Measurements from ENCODE around the gene P2RX3. TPM values are rescaled to one million over a fixed set of nuclear protein-coding genes. Genes with fewer than 3 reads are reported as not detected.
"Not testable (repeated sequence)": the region's sequence is repeated elsewhere in the genome, so short reads cannot be mapped to it uniquely, and the experiment has no call there.

Gene P2RX3
- total RNA-seq, 2 donors from 2014 or later: not detected

DNA sequence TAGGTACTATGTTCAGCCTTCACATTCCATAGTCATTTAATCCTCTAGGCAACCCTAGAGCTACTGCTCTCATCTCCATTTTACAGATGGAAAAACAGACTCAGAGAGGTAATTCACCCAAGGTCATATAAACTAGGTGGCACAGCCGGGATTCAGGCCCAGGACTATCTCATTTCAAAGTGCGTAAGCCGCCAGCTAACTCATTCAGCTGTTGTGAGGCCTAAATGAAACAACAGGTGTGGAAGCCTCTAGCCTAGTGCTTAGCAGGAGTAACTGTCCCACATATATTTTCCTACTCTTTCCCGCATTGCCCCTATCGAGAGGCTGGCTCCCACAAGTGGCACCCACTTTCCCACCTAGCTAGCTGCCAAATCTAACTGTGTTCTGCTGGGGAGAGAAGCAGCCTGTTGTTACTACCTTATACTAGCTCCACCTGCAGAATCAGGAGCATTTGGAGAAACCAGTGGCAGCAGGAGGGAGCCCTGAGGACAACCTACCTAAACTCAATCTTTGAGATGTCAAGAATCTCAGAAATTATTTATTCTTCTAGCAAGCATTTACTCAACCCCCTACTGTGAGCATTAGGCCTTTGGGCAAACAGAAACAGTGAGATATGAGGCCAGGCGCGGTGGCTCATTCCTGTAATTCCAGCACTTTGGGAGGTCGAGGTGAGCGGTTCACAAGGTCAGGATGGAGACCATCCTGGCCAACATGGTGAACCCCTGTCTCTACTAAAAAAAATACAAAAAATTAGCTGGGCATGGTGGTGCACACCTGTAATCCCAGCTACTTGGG is 21.9 kb downstream of the P2RX3 start:
- intact Hi-C loops (cut with DNase I): no loop called here
- DNase-seq (ENCODE audit: low spot score): peak; percentile 30

DNA sequence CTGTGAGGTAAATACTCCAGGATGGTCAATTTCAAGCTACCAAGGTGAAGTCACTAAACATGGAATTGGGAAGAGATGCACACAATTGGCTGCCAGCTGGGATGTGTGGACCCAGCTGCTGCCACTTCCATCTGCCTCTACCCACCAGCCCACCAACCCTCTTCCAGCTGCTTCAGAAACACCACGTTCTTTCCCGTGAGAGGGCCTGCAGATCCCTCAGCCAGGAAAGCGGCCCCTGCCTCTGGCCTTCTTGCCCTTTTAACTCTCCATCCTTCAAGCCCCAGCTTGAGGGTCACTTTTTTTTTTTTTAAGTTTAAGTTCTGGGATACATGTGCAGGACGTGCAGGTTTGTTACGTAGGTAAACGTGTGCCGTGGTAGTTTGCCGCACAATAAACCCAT is 22.8 kb downstream of the P2RX3 start:
- intact Hi-C loops (cut with DNase I): no loop called here
- peak; percentile 61 for DNase-seq (ENCODE audit: low spot score)

DNA sequence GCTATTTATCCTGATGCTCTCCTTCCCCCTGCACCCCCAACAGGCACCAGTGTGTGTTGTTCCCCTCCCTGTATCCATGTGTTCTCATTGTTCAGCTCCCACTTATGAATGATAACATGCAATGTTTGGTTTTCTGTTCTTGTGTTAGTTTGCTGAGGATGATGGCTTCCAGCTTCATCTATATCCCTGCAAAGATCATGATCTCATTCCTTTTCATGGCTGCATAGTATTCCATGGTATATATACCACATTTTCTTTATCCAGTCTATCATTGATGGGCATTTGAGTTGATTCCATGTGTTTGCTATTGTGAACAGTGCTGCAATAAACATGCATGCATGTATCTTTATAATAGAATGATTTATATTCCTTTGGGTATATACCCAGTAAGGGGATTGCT is 23.3 kb downstream of the P2RX3 start:
- intact Hi-C loops (cut with DNase I); DNase-seq (ENCODE audit: low spot score): not testable (repeated sequence)

DNA sequence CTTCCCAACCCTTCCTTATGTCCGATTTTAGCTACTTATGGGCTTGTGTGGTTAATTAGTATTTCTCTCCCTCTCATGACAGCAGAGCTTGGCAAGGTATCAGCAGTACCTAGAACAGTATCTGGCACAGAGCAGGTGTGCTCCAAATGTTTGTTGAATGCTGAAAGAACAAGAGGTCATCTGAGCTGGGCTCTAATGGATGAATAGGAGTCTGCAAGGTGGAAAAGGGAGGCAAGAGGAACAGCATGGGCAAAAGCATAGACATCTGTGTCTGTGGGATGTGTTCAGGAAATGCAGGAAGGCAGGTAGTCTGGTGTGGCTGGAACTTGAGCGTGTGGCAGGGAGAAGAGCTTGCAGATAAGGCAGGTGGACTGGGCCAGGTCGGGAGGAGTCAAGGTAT is 23.8 kb downstream of the P2RX3 start:
- intact Hi-C loops (cut with DNase I): no loop called here
- DNase-seq (ENCODE audit: low spot score): no peak

DNA sequence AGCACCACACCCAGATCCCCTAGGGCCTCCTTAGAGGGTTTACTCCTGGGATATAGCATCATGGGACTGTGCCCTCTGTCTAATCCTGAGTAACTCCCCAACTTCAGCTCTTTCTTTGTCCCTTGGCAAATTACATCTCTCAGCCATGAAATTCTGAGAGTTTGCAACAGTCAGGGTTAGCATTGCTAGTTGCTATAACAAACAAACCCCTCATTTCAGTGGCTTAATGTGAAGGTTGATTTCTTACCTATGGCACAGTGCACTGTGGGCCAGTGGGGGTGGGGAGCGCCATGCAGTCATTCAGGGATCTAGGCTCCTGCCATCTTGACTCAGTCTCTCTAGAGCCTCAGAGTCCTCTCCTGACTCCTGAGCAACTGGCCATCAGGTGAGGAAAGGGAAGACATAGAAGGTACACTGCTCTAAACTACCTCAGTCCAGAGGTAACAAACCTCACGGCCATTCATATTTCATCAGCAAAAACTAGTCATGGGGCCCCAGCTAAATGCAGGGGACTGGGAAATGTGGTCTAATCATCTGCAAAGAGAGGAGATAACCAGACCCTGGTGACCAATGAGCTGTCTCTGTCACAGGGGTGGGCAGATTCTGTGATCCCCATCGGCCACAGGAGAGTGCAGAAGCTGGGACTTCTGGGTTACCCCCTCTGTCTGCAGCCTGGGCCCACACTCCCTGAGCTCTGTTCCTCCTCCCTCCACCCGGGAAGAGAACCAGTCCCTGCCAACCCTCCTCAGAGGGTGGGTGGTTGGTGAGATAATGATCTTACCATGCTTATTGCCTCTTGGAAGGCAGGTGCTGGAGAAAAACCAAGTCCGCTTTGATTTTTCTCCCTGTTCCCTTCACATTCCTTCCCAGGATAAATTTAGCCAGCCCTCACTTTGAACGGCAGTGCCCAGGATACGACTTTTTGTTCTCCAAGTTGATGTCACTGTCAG is 25.3 kb downstream of the P2RX3 start:
- intact Hi-C loops (cut with DNase I): no loop called here

DNA sequence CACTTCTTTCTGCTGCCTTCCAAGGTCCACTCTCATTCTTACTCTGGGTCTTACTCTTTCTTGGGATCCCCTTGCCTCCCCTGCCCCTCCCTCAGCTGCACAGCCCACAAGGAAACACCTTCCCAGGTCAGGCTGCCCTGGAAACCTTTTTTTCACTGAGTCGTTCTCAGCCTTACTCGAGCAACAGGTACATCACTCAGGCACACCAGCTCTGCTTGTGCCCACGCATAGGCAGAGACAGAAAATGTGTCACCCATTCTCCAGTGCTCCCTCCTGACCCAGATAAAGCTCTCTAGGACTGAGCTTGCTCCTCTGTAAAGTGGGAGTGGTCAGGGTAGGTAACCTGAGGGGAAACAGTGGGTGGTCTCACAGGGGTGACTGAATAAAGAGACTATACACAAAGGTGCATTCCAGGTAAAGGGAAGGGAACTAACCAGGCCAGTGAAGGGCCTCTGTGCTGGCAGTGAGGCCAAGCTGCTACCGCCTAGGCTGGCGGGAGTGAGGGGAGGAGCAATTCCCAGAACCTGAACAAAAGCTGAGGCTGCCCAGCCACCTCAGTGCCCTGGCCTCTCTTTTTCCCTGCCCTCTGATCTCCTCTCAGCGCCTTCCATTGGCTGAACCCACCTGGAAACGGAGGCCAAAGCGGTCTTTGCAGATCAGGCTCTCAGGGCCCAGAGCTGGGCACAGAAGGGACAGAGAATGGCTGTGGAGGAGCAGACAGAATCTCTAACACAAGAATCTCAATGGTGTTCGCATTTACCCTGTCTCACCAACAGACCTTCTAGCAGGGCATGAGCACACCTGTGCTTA is 26.9 kb downstream of the P2RX3 start:
- intact Hi-C loops (cut with DNase I): no loop called here
- DNase-seq (ENCODE audit: low spot score): peak; percentile 62

More for the DNA sequence above, 25.3 kb downstream of the P2RX3 start:
- peak; percentile 35 for DNase-seq (ENCODE audit: low spot score)

DNA sequence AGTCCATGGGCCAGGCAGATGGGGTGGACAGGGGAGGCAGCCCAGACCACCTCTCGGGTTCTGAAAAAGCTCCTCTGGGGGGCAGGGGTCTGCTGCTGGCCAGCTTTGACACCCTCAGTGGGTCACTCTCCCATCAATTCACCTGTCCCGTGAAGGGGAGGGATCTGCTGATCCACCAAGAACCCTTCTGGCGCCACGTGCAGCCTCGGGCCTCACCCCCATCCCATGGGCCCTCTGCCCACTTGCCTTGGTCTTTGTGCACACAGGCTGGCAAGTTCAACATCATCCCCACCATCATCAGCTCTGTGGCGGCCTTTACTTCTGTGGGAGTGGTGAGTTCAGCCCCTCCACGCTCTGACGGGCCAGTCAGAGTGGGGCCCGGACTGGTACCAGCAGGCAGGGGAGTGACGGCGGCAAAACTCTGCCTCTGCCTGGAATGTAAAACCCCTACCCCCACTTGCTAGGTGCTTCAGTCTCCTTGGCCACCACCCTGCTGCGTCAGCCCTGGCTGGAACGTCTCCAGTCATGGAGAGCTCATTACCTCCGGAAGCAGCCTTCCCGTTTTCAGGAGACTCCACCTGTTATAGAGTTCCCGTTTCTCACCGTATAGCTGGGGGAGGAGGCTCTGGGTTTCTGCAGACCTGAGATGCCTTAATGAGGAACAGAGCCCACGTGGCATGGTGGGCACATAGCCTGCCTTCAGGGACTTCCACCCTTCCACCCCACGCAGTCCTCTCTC is 30.1 kb downstream of the P2RX3 start:
- intact Hi-C loops (cut with DNase I): no loop called here
- DNase-seq (ENCODE audit: low spot score): no peak

DNA sequence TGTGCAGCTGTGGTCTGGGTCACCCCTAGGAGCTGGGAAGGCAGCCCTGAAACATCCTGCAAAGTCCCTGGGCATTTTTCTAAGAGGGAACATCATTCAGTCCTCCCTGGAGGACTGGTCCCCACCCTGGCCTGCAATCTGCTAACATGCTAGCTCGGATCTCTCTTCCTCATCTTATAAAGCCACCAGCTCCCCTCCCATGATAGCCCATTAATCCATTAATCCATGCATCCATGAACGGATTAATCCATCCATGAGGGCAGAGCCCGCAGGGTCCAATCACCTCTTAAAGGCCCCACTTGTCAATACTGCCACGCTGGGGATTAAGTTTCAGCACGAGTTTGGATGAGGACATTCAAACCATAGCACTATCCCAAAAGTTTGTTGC is 30.7 kb downstream of the P2RX3 start:
- no peak for DNase-seq (ENCODE audit: low spot score)
- intact Hi-C loops (cut with DNase I): no loop called here

DNA sequence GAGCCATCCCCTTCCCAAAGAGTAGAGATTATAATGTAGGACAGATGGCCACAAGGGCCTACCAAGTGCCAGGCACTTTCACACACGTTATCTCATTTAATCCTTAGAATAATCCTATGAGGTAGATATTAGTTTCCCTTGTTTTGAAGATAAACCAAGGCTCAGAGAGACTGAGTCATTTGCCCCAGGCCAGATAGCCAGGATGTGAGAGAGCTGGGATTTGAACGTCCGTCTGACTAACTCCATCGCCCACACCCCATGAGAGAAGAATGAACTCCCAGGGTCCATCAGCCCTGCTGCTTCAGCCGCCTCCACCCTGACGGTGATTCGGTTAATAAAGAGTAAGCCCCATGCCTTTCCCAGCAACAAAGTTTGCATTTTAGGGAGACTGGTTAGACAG is 32.1 kb downstream of the P2RX3 start:
- DNase-seq (ENCODE audit: low spot score): no peak
- intact Hi-C loops (cut with DNase I): no loop called here

DNA sequence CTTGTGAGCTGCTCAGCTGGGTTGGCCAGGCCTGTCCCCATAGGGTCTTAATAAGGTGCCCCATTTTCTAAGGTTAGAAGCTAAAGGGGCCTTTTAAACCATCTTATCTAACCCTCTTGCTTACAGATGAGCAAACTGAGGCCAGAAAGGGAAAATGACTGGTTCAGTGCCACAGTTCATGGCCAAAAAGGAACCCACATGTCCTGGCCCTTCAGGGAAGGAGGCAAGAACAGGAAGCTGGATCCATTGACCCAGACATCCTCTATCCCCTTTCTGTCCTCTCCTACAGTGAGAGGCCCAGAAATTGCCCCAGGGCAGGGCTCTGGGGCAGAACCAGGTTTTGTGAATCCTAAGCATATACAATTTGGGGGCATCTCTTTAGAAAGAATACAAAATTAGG is 32.8 kb downstream of the P2RX3 start:
- intact Hi-C loops (cut with DNase I): no loop called here
- no peak for DNase-seq (ENCODE audit: low spot score)

DNA sequence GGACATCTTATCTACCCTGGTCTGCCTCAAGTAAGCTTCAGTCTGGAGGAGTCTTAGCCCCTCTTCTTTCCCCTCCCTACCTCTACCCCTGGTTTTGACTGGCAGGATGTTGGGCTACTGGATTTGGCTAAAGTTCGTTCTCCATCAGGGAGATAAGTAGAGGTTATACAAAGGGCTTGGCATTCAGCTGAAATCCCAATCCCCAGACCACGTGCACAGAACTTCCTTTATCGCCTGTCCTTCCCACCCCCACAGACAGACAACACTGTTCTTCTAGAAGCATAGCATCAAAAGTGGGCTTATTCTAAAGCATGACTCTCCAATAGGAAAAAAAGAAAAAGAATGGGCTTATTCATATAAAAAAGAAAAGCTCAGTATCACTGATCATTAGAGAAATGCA is 35.0 kb downstream of the P2RX3 start:
- intact Hi-C loops (cut with DNase I): no loop called here
- DNase-seq (ENCODE audit: low spot score): no peak

DNA sequence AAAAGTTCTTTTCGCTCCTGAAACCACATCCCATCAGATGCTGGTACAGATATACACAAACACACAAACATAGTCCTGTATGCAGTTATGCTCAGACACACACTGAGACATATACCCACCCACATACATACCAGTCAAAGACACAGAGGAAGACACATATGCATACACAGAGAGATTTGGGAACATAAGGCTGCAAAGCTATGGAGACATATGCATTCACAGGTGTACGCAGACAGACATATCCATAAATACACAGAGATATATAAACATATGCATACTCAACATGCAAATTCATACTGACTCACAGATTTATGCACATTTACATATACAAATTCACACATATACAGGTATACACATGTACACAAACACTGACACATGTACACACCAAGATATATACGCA is 36.8 kb downstream of the P2RX3 start:
- intact Hi-C loops (cut with DNase I): no loop called here
- DNase-seq (ENCODE audit: low spot score): no peak

DNA sequence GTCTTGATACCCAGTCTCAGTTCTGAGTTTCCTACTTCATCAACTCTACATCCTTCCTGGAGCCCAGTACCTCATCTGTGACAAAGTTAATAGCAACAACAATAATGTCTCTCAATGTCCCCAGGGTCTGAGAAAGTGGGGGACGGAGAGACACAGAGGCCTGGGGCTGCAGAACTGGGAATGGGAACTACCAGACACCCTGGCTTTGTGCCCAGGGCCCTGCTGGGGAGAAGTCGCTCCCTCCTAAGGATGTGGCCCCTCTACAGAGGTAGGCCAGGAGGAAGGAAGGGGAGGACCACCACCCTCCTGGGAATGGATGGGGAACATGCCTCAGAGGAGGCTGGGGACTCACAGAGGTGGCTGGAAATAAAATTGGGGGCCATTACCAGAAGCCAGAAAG is 37.3 kb downstream of the P2RX3 start:
- no peak for DNase-seq (ENCODE audit: low spot score)
- intact Hi-C loops (cut with DNase I): no loop called here

DNA sequence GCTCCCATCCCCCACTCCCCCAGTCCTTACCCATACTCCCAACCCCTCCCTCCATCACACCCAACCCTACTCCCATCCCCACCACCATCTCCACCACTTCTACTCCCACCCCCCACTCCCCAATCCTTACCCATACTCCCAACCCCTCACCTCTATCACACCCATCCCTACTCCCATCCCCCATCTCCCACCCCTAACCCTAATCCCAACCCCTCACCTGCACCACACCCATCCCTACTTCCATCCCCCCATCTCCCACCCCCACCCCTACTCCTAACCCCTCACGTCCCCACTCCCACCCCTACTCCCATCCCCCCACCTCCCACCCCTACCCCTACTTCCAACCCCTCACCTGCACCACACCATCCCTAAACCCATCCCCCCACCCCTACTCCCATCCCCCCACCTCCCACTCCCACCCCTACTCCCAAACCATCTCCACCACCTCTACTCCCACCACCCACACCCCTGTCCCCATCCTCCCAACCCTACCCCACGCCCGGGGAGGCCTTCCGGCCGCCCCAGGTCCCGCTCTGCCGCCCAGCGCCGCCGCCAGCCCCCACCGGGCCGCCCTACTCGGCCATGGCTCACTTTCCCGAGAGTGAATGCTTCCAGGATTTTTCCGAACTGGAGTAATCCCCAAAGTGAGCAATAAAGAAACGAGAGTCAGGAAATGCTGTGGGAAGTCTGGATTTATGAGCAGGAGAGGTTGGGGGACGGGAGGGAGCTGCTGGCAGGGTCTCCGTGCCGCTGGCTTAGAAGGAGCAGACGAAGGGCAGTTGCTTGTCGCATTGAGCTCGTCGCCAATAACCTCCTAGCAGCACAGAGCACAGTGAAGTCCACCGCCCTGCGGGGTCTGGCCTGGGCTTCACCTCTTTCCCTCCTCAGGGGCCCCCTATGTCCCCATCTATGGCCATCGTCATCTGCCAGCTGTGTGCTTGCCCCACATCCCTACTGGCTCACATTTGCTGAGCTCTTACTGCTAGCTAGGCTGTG is 38.2 kb downstream of the P2RX3 start:
- no peak for DNase-seq (ENCODE audit: low spot score)
- intact Hi-C loops (cut with DNase I): no loop called here

DNA sequence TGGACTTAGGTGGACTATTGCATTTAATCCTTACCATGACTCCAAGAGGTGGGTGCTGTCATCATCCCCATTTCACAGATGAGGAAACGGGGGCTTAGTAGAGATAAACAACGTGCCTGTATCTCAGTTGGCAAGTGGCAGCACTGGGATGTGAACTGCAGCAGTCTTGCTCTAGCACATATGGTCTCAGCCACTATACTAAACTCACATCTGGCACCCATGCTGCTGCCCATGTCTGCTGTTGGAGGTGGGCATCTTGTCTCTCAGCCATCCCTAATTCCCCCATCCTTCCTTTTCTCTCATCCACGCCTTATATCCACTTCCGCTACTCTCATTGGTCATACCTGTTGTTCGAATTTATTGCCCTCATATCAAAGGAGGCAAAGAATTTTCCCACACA is 39.0 kb downstream of the P2RX3 start:
- no peak for DNase-seq (ENCODE audit: low spot score)
- intact Hi-C loops (cut with DNase I): no loop called here

DNA sequence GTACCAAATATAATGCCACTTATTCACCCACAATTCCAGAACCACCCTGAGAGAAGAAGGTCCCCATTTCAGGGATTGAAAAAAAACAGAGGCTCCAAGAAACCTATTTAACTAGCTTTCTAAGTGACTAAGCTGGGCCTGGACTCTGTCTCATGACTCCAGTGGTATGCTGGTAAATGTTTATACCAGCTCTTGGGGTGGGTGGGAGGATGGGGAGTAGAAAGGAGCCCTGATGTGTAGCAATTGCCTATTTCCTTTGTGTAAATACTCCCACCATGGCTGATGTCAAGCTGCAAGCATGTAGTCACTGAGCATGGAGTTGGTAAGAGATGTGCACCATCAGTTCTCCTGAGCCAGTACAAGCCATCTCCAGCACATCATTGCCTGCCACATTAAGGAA is 40.0 kb downstream of the P2RX3 start:
- intact Hi-C loops (cut with DNase I): no loop called here
- no peak for DNase-seq (ENCODE audit: low spot score)

DNA sequence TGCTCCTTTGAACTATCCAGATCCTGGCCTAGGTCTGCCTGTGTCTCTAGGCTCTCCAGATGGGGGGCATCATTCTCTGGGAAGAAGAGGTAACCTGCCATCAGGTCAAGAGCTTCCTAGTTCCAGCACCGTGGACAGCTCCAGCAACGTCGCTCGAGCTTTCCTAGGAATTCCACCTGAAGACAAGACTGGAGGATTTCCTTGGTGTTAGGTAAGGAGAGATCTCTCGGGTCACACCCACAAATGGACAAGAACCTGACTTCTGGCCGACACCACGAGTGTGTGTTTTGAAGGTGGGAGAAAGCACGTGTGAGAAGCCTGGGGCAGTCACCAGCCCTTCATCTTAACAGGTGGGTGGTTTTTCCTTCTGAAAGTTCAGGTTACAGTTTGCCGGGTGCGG is 41.6 kb downstream of the P2RX3 start:
- intact Hi-C loops (cut with DNase I): loop anchor here in 1 of 2 donors (5.0 kb wide), 1 partner anchor 1738 kb away; no protein-coding TSS in a partner anchor

DNA sequence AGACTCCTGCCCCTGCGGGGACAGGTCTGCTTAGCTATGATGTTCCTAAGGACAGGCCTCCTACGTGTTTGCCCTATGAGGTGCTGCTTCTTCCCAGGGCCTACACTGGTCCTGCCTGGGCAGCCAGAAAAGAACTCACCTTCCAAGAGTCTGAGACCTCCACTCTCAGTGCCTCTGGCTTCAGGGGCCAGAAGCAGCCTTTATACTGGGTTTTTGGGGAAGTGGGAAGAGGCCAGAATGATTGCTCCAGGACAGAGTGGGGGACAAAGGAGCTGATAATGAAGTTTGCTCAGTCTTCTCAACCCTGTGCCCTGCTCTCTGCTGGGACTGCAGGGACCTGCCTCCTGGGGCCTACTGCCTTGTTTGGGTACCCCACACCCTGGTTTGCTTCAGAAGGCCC is 42.8 kb downstream of the P2RX3 start, which contains the start of gene PRG3:
Gene PRG3, minus strand, starts transcription at position 176 of the 400 bp plus-strand sequence. CDS start 442 bp downstream, outside the sequence.
- intact Hi-C loops (cut with DNase I): loop anchor here in 1 of 2 donors (5.0 kb wide), 1 partner anchor 1736 kb away; no protein-coding TSS in a partner anchor
- no peak for DNase-seq (ENCODE audit: low spot score)

More for the DNA sequence above, 41.6 kb downstream of the P2RX3 start:
- DNase-seq (ENCODE audit: low spot score): no peak
